HG03354 (cell line): Measurements from ENCODE around the gene PPFIA2.
A peak's percentile ranks its signal among the peaks of the same experiment; 100 is the strongest.

Experiments used
- ATAC-seq: cut with Tn5 transposase; IDR thresholded peaks from one replicate; pipeline ENCODE4 v1.9.1; 2021; ENCODE audit warnings: mild to moderate bottlenecking; ENCODE audit not compliant: unreplicated experiment, poor library complexity, severe bottlenecking

Gene PPFIA2

GRCh38 chr12:81572411-81572810 lies 186.7 kb downstream of the PPFIA2 start:
- no peak for ATAC-seq

DNA sequence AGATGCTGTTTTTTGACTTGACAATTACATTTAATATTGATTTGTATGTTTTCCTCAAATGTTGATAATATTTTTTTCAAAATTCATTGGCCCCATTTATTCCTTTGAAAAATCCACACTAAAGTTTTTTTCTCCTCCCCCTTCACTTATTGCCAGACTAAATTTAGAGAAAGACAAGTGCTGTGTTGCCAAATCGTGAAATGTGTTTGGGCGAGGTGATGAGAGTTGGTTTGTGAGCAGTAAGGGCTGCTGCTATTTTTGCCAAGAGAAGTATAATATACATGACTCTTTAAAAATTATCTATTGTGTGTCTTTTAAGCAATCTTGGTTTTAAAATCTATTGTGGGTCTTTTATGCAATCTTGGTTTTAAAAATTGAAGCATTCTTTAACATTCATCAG lies 188.9 kb downstream of the PPFIA2 start:
- ATAC-seq, result no peak

DNA sequence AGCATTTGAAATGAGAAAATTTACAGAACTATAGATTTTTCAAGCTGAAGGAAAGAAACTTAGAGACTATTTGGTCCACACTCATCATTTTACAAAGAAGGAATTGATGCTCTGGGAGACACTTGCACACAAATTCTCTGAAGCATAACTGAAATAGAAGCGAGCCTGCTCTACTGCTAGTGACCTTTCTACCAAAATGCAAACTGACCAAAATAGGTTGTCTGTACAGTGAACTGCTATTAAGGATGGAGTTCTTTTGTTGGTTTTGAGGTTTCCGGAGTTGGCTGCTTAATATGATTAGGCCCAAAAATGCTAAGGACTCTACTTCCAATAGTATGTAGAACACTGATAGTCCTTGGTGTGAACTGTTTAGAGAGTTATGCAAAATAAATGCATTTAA lies 194.9 kb downstream of the PPFIA2 start:
- no peak for ATAC-seq

GRCh38 chr12:81558031-81558430 lies 201.1 kb downstream of the PPFIA2 start:
- no peak for ATAC-seq

DNA sequence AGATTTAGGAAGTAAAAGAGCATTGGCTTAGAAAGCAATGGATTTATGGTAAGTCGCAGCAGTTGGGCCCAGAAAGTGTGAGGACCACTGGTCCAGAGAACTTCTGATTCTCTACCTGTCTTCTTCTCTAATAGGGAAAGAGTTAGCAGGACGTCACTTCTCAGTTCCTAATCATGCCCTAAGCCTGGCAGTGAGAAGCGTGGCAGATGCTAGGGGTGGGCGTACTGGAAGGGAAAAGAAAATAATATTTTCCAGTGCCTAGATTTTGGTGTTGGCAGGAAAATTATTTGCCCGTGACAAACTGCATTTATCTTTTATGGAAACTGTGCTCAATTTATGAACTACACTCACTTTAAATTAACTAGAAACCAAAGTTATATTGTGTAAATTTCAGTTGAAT lies 212.3 kb downstream of the PPFIA2 start:
- ATAC-seq, result no peak

- ATAC-seq, result no peak
Observed at GRCh38 chr12:81543621-81544139, 215.5 kb downstream of the PPFIA2 start.

GRCh38 chr12:81542065-81543010 lies 216.8 kb downstream of the PPFIA2 start:
- ATAC-seq, result no peak

GRCh38 chr12:81541121-81541520 lies 218.0 kb downstream of the PPFIA2 start:
- ATAC-seq, result no peak

GRCh38 chr12:81539279-81539678 lies 219.9 kb downstream of the PPFIA2 start:
- no peak for ATAC-seq

DNA sequence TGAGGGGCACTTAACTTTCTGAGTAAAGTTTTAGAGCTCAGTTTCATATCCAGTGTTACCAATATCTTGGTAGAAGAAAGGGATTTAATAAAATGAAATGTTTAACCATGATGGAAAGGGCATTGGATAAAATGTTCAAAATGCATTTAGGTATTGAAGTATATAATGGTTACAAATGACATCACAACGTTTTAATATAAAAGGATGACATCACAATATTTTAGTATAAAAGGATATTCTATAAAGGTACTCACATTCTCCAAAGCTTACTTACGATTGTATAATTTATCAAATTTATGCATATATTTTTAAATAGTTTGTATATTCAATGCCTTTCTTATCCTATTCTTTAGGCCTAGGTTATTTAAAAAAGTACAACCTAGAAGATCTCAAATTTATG lies 226.1 kb downstream of the PPFIA2 start:
- no peak for ATAC-seq

DNA sequence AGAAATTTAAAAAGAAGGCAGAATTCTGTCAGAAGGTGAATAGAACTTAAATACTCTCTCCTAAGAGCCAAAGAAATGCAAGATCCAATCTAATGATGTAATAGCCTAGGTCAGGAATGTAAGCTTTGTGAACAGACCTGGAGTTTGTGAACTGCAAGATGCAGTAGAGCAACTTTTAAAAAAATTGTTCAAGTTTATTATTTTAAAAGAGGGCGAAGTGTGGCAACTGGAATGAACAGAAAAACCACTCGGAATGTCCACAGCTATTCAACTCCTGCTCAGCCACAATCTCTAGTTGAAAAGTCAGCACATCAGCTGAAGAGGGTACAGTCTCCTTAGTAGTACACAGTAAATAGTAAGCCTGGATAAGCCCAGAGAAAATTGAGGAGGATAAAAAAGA lies 228.8 kb downstream of the PPFIA2 start:
- no peak for ATAC-seq

DNA sequence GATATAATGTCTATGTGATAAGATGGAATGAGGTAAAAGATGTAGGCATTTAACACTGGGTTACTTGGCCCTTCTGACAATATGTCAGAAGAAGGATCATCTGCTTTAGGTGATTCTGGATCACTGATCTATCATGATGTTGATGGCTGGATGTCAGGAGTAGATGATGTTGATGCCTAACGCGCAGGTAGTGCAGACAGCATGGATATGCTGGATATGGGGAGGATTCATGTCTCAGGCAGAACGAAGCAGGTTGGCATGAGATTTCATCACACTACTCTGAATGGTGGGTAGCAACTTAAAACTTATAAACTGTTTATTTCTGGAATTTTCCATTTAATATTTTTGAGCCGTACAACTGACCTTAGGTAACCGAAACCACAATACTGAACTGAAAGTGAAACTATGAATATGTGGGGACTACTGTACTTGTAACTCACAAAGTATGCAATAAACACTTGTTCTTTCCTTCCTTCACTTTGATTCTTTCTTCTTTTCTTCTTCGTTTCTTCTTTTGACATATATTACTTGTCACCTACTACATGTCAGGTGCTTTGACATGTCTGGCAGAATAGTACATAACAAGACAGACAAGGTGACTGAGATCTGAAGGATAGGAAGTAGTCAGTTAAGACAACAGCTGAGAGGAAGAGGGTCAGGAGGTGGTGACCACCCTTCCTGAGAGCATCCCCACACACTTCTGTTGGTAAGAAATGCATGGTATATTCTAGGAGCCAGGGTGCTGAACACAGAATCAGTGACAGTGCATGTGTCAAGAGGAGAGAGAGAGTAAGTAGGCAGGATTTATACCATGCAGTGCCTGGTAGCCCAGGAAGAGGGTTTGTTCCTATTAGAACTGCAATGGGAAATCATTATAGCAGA lies 238.8 kb downstream of the PPFIA2 start:
- ATAC-seq, result peak; percentile 77

DNA sequence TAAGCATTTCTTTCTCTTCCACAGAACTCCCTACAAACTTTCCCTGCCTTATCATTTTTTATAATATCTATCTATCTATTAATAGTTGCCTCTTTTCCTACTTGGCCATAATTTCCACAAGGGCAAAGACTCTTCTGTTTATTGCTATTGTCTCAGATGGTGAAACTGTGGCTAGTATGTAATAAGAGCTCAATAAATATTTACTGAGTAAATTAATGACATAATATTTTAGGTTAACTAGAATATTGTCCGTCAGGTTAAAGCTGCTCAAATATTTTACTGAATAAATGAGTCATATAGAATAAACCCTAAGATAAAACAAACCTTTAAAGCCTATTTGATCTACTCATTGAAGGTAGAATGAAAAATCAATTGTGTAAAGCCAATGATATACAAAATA lies 240.5 kb downstream of the PPFIA2 start:
- no peak for ATAC-seq

DNA sequence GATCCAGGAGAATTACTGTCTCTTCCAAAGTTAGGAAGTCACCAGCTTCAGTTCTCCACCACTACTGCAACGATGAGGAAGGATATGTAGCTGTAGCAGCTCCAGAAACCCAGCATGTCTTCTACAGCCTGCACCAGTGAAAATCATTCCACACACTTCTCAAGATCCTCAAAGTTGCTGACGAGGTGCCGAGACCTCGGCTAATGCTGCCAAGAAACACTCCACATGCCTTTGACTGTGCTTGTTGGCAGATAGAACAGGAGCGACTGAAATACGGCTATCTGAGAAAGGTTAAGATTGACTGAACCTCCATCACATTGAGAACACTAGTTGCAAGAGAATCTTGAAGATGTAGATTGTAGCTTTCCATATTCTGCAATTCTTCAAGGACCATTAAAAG lies 241.9 kb downstream of the PPFIA2 start:
- ATAC-seq, result no peak

- no peak for ATAC-seq
Observed at GRCh38 chr12:81502912-81503695, 256.0 kb downstream of the PPFIA2 start.

DNA sequence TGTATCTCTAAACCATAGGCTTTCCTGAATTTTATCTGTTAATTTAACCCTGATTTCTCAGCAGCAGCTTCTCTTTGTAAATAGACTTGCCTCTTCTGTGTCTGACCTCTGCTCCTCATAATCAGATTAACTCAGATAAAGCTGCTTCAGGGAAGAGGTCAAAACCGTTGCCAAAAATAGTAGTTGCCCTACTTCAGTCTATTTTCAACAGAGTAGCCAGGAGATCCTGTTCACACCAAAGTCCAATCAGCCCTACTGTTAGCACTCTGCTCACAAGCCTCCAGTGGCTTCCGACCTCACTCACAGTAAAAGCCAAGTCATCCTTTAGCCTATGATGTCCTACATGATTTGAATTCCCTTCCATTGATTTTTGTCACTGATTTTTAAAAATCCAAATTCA lies 258.4 kb downstream of the PPFIA2 start:
- ATAC-seq, result no peak

GRCh38 chr12:81499809-81500208 lies 259.3 kb downstream of the PPFIA2 start:
- no peak for ATAC-seq

GRCh38 chr12:81492131-81492720 lies 266.9 kb downstream of the PPFIA2 start:
- ATAC-seq, result no peak

DNA sequence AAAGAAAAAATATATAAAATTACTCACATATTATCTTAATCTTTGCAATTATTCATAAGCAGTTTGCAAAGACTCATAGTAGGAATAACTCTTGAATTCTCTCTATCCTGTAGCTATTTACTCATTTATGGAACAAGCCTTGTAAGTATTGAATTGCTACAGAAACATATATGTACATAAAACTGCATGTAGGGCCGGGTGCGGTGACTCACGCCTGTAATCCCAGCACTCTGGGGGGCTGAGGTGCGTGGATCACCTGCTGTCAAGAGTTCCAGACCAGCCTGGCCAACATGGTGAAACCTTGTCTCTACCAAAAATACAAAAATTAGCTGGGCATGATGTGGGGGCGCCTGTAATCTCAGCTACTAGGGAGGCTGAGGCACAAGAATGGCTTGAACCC lies 286.2 kb downstream of the PPFIA2 start:
- ATAC-seq, result no peak
